ENCODE measurements around the gene WDR4. TPM values are rescaled to one million over a fixed set of nuclear protein-coding genes. Genes with fewer than 3 reads are reported as not detected.

Gene WDR4
- total RNA-seq, 1 donor from 2014 or later, result 22.5 TPM

DNA sequence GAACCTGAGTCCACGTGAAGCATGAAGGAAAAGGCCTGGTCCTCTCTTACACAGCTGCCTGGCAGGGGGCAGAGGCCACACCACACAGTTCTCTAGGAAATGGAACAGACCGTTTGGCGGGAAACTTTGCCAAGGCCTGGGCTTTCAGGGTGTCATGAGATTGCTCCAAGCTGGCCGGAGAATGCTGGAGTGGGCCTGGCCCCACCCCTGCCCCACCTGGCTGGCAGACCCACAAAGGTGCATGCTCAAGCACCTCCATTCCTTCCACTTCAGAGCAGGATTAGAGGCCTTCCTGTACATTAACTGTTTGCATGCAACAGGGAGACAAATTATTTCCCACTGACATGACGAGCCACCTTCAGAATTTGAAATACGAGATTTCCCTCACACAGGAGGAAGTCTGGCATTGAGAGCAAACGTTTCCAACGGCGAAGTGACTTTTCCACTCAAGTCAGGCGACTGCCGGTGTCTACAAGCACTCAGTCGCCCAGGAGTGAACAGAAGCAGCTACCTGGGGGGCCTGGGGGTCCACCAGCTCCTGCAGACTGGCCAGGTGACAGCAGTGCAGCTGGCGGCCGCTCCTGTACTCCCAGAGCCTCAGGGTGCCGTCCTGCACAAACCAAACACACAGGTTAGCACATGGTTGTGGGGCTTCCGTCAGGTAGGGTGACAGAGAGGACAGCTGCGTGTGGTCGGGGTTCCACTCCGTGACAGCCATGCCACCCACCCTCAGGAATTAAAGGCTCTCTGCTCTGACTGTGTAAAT lies 24.0 kb downstream of the WDR4 start:
- H3K27ac Mint-ChIP-seq, result no peak overlapping the region
- H3K36me3 Mint-ChIP-seq (ENCODE audit: insufficient read depth), result peaks cover 19% of the 10 kb centered on the region
- no peaks in the 10 kb centered on the region for H3K9me3 Mint-ChIP-seq (ENCODE audit: low read depth)
- no peaks in the 10 kb centered on the region for H3K27me3 Mint-ChIP-seq
- no peak for DNase-seq (ENCODE audit: low spot score, unreplicated experiment)
- no peaks in the 10 kb centered on the region for H3K4me1 Mint-ChIP-seq (ENCODE audit: low read depth)
- H3K4me3 Mint-ChIP-seq (ENCODE audit: low read depth), result no peak overlapping the region
- TF ChIP-seq, protein P1, sequence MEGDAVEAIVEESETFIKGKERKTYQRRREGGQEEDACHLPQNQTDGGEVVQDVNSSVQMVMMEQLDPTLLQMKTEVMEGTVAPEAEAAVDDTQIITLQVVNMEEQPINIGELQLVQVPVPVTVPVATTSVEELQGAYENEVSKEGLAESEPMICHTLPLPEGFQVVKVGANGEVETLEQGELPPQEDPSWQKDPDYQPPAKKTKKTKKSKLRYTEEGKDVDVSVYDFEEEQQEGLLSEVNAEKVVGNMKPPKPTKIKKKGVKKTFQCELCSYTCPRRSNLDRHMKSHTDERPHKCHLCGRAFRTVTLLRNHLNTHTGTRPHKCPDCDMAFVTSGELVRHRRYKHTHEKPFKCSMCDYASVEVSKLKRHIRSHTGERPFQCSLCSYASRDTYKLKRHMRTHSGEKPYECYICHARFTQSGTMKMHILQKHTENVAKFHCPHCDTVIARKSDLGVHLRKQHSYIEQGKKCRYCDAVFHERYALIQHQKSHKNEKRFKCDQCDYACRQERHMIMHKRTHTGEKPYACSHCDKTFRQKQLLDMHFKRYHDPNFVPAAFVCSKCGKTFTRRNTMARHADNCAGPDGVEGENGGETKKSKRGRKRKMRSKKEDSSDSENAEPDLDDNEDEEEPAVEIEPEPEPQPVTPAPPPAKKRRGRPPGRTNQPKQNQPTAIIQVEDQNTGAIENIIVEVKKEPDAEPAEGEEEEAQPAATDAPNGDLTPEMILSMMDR (IDR thresholded peaks at IDR 0.05; ENCODE audit: unreplicated experiment), result no peak

GRCh38 chr21:42854246-42855010 lies 24.9 kb downstream of the WDR4 start:
- H3K4me1 Mint-ChIP-seq (ENCODE audit: low read depth), result no peaks in the 10 kb centered on the region
- H3K36me3 Mint-ChIP-seq (ENCODE audit: insufficient read depth), result peaks cover 22% of the 10 kb centered on the region

GRCh38 chr21:42853621-42854020 lies 25.7 kb downstream of the WDR4 start:
- no peak overlapping the region for H3K27ac Mint-ChIP-seq
- no peaks in the 10 kb centered on the region for H3K27me3 Mint-ChIP-seq
- no peak for DNase-seq (ENCODE audit: low spot score, unreplicated experiment)
- peaks cover 25% of the 10 kb centered on the region for H3K36me3 Mint-ChIP-seq (ENCODE audit: insufficient read depth)
- H3K9me3 Mint-ChIP-seq (ENCODE audit: low read depth), result no peaks in the 10 kb centered on the region
- H3K4me1 Mint-ChIP-seq (ENCODE audit: low read depth), result no peaks in the 10 kb centered on the region
- H3K4me3 Mint-ChIP-seq (ENCODE audit: low read depth), result no peak overlapping the region
- TF ChIP-seq, protein P1 (IDR thresholded peaks at IDR 0.05; ENCODE audit: unreplicated experiment), result no peak

More at GRCh38 chr21:42854246-42855010, 24.9 kb downstream of the WDR4 start:
- no peak for DNase-seq (ENCODE audit: low spot score, unreplicated experiment)
- no peak overlapping the region for H3K27ac Mint-ChIP-seq
- H3K4me3 Mint-ChIP-seq (ENCODE audit: low read depth), result no peak overlapping the region
- H3K27me3 Mint-ChIP-seq, result no peaks in the 10 kb centered on the region
- H3K9me3 Mint-ChIP-seq (ENCODE audit: low read depth), result no peaks in the 10 kb centered on the region
- TF ChIP-seq, protein P1 (IDR thresholded peaks at IDR 0.05; ENCODE audit: unreplicated experiment), result no peak

GRCh38 chr21:42852925-42853570 lies 26.3 kb downstream of the WDR4 start:
- Mint-ChIP-seq H3K36me3 (ENCODE audit: insufficient read depth) (peaks cover 24% of the 10 kb centered on the region), H3K9me3 (ENCODE audit: low read depth) (no peaks in the 10 kb centered on the region), H3K4me3 (ENCODE audit: low read depth) (no peak overlapping the region), H3K27me3 (no peaks in the 10 kb centered on the region), H3K27ac (no peak overlapping the region), H3K4me1 (ENCODE audit: low read depth) (no peaks in the 10 kb centered on the region)
- TF ChIP-seq, protein P1 (IDR thresholded peaks at IDR 0.05; ENCODE audit: unreplicated experiment), result no peak
- DNase-seq (ENCODE audit: low spot score, unreplicated experiment), result no peak

Measured in progenitor cell of endocrine pancreas (in vitro differentiated cells).